DMS79 treated with DMSO at 0.1 percent for 48 hours (cell line): ENCODE measurements around the gene CPB1.

Experiments
- DNase-seq: peaks from one replicate; lab custom pipeline; 2025; lab: John Stamatoyannopoulos, UW

The CPB1 gene

GRCh38 chr3:148833223-148833622, 5.6 kb downstream of the CPB1 start:
- DNase-seq, result no peak

GRCh38 chr3:148839805-148840204, 12.2 kb downstream of the CPB1 start:
- no peak for DNase-seq

- no peak for DNase-seq
These were observed 12.8 kb downstream of the CPB1 start for GRCh38 chr3:148840451-148840850.

- DNase-seq, result no peak
These were observed 18.3 kb downstream of the CPB1 start for GRCh38 chr3:148845756-148846395.

GRCh38 chr3:148847351-148847750, 19.7 kb downstream of the CPB1 start:
- no peak for DNase-seq

- no peak for DNase-seq
These were observed 20.8 kb downstream of the CPB1 start for GRCh38 chr3:148848410-148848809.

GRCh38 chr3:148852271-148852992, 24.8 kb downstream of the CPB1 start:
- DNase-seq, result no peak

GRCh38 chr3:148853076-148853475, 25.5 kb downstream of the CPB1 start:
- no peak for DNase-seq

GRCh38 chr3:148854061-148854460, 26.4 kb downstream of the CPB1 start:
- no peak for DNase-seq

- no peak for DNase-seq
These were observed 28.8 kb downstream of the CPB1 start for GRCh38 chr3:148856384-148856783.

- DNase-seq, result no peak
These were observed 29.7 kb downstream of the CPB1 start for GRCh38 chr3:148857316-148857715.

GRCh38 chr3:148861277-148861869, 33.8 kb downstream of the CPB1 start:
- peak; percentile 28 for DNase-seq

- DNase-seq, result no peak
These were observed 35.7 kb downstream of the CPB1 start for GRCh38 chr3:148863297-148863696.

GRCh38 chr3:148863814-148864213, 36.2 kb downstream of the CPB1 start:
- DNase-seq, result no peak

- no peak for DNase-seq
These were observed 37.4 kb downstream of the CPB1 start, which contains the start of gene CPA3 for GRCh38 chr3:148865049-148865448. TSS of gene CPA3 (plus strand) at chr3:148865296. CDS start at chr3:148865308, 12 bp downstream.

- DNase-seq, result no peak
These were observed 38.6 kb downstream of the CPB1 start for GRCh38 chr3:148866261-148866660.

- DNase-seq, result no peak
These were observed 45.8 kb downstream of the CPB1 start for GRCh38 chr3:148873270-148873927.

GRCh38 chr3:148873977-148874376, 46.4 kb downstream of the CPB1 start:
- no peak for DNase-seq

- no peak for DNase-seq
These were observed 50.5 kb downstream of the CPB1 start for GRCh38 chr3:148878095-148878494.

- DNase-seq, result no peak
These were observed 51.6 kb downstream of the CPB1 start for GRCh38 chr3:148879256-148879655.

GRCh38 chr3:148880681-148881080, 53.1 kb downstream of the CPB1 start:
- DNase-seq, result no peak

- DNase-seq, result no peak
These were observed 53.7 kb downstream of the CPB1 start for GRCh38 chr3:148881286-148881685.

GRCh38 chr3:148882288-148882687, 54.7 kb downstream of the CPB1 start:
- DNase-seq, result no peak
